BE2C (cell line): ENCODE measurements around the gene SF3A2.

Source experiments
- DNase-seq: peaks from one replicate; pipeline ENCODE4 v3.0.0-alpha.2; 2020
- H3K27me3 ChIP-seq: fragments of 250-450 bp; sonication (Bioruptor Pico); 2 replicates; pipeline ENCODE4 v1.5.1; 2020; ENCODE audit warnings: mild to moderate bottlenecking
- H3K36me3 ChIP-seq: fragments of 250-450 bp; sonication (Bioruptor Pico); 2 replicates; pipeline ENCODE4 v1.5.1; 2020; ENCODE audit warnings: mild to moderate bottlenecking
- H3K4me1 ChIP-seq: fragments of 250-450 bp; sonication (Bioruptor Pico); 2 replicates; pipeline ENCODE4 v1.5.1; 2020
- H3K4me3 ChIP-seq: 2 replicates; pipeline ENCODE4 v1.5.1; 2011; ENCODE audit warnings: low read depth, low read length
- H3K9me3 ChIP-seq: fragments of 250-450 bp; sonication (Bioruptor Pico); 2 replicates; pipeline ENCODE4 v1.5.1; 2020
- CTCF ChIP-seq: IDR thresholded peaks from 2 replicates; pipeline ENCODE4 v1.5.1; 2012; ENCODE audit warnings: mild to moderate bottlenecking, low read depth, low read length

SF3A2 gene

DNA sequence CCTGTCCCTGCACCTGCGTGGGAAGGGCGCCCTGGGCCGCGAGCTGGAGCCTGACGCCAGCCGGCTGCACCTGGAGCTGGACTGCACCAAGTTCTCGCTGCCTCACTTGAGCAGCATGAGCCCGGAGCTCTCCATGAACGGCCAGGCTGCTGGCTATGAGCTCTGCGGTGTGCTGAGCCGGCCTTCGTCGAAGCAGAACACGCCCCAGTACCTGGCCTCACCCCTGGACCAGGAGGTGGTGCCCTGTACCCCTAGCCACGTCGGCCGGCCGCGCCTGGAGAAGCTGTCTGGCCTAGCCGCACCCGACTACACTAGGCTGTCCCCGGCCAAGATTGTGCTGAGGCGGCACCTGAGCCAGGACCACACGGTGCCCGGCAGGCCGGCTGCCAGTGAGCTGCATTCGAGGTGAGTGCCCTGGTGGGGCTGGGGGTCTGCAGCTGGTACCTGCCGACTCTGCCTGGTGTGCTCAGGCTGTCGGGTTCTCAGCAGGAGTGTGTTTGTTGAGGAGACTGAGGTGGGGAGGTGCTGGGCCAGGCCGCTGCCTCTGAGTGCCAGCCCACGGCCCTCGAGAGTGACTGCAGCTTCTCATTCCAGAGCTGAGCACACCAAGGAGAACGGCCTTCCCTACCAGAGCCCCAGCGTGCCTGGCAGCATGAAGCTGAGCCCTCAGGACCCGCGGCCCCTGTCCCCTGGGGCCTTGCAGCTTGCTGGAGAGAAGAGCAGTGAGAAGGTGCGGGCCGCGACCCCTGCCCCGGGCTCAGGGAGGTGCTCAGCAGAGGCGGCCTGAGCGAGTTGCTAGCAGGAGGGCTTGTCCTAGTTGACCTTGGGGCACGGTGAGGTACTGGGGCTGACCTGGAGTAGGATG lies 20.0 kb upstream of the SF3A2 start:
- no peak for TF ChIP-seq CTCF
- DNase-seq = no peak
- Histone ChIP-seq H3K9me3 (no peaks in the 10 kb centered on the region), H3K36me3 (peaks cover 94% of the 10 kb centered on the region), H3K4me1 (peaks cover 12% of the 10 kb centered on the region), H3K27me3 (no peaks in the 10 kb centered on the region), H3K4me3 (no peak overlapping the region)

GRCh38 chr19:2217591-2217990 lies 19.0 kb upstream of the SF3A2 start:
- peaks cover 94% of the 10 kb centered on the region for H3K36me3 ChIP-seq
- no peaks in the 10 kb centered on the region for H3K27me3 ChIP-seq
- peaks cover 14% of the 10 kb centered on the region for H3K4me1 ChIP-seq

GRCh38 chr19:2219726-2220125 lies 16.9 kb upstream of the SF3A2 start:
- no peaks in the 10 kb centered on the region for H3K27me3 ChIP-seq
- DNase-seq = no peak
- peaks cover 14% of the 10 kb centered on the region for H3K4me1 ChIP-seq
- peaks cover 87% of the 10 kb centered on the region for H3K36me3 ChIP-seq
- H3K9me3 ChIP-seq = no peaks in the 10 kb centered on the region
- no peak for TF ChIP-seq CTCF
- no peak overlapping the region for H3K4me3 ChIP-seq

More at GRCh38 chr19:2217591-2217990, 19.0 kb upstream of the SF3A2 start:
- no peak for TF ChIP-seq CTCF
- Histone ChIP-seq H3K4me3 (no peak overlapping the region), H3K9me3 (no peaks in the 10 kb centered on the region)
- no peak for DNase-seq

DNA sequence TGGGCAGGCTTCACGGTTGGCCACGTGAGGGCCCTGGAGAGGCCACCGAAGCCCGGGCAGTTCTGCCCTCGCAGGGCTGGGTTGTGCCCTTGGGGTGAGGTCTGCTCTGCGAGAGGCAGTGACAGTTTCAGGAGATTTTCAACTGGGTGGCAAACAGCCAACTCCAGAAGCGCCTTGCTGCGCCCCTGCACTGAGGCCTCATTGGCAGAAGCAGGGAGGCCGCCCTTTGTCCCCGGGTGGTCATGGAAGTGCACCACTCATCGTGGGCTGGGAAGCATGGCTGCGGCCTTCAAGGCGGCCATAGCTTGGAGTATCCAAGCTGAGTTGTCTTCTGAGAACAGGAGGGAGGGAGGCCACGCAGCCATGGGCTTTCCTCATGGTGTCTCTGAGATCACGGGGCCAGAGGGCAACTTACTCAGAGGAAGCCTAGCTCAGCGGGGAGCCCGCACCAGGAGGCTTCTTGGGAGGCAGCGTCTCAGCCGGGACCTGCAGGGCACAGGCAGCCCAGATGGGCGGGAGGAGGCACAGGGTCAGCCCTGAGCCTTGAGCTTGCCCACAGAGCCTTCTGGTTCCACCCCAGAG lies 15.3 kb upstream of the SF3A2 start:
- Histone ChIP-seq H3K27me3 (no peaks in the 10 kb centered on the region), H3K36me3 (peaks cover 87% of the 10 kb centered on the region), H3K9me3 (no peaks in the 10 kb centered on the region), H3K4me3 (no peak overlapping the region), H3K4me1 (peaks cover 14% of the 10 kb centered on the region)
- peak; percentile 73 for DNase-seq
- TF ChIP-seq CTCF = no peak

GRCh38 chr19:2221918-2222317 lies 14.7 kb upstream of the SF3A2 start:
- H3K4me1 ChIP-seq = peaks cover 14% of the 10 kb centered on the region
- peak; percentile 50 for DNase-seq
- TF ChIP-seq CTCF = peak; percentile 30
- H3K27me3 ChIP-seq = no peaks in the 10 kb centered on the region
- no peaks in the 10 kb centered on the region for H3K9me3 ChIP-seq
- H3K4me3 ChIP-seq = no peak overlapping the region
- H3K36me3 ChIP-seq = peaks cover 87% of the 10 kb centered on the region

DNA sequence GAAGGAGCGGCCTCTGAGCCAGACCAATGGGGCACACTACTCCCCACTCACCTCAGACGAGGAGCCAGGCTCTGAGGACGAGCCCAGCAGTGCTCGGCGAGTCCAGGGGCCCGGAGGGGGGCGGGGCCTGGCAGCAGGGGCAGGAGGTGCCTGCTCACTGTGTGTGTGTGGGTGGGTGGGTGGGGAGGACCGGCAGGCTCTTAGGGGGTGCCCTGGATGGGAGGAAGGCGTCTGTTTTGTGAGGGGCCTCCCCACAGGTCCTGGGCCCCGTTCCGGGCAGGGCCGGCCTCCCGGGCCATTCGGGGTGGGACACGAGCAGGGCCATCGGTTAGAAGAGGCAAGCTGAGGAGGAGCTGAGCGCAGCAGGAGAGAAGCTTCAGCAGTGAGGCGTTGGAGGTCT lies 13.2 kb upstream of the SF3A2 start:
- peaks cover 83% of the 10 kb centered on the region for H3K36me3 ChIP-seq
- no peak overlapping the region for H3K4me3 ChIP-seq
- peaks cover 14% of the 10 kb centered on the region for H3K4me1 ChIP-seq
- no peak for DNase-seq
- H3K27me3 ChIP-seq = no peaks in the 10 kb centered on the region
- TF ChIP-seq CTCF = no peak
- H3K9me3 ChIP-seq = no peaks in the 10 kb centered on the region
